Lung (tissue), 16 donors: ENCODE measurements around the gene MACROD1. TPM values are rescaled to one million over a fixed set of nuclear protein-coding genes. Genes with fewer than 3 reads are reported as not detected.

Experiments
- ATAC-seq: fragments of 200-7000 bp; cut with Tn5 transposase; one replicate; pipeline ENCODE4 v1.9.1; 2020; ENCODE audit warnings: moderate number of reproducible peaks; ENCODE audit not compliant: insufficient read depth, low FRiP score
- DNase-seq, 3 donors: peaks; one replicate each; pipeline ENCODE4 v3.0.0-alpha.2; 2013 to 2017
- H3K27ac ChIP-seq, 2 donors: one replicate each; pipeline ENCODE4 v1.5.1; 2013; ENCODE audit warnings: mild to moderate bottlenecking in 2 of 2, moderate library complexity in 2 of 2, control low read depth in 1 of 2, inconsistent platforms in 1 of 2, low read depth in 1 of 2, low read length in 1 of 2
- H3K27me3 ChIP-seq, 3 donors: one replicate each; pipeline ENCODE4 v1.5.1; 2013; ENCODE audit warnings: low read length in 2 of 3; ENCODE audit not compliant: control insufficient read depth in 3 of 3, insufficient read depth in 3 of 3
- H3K36me3 ChIP-seq, 4 donors: one replicate each; pipeline ENCODE4 v1.5.1; 2013; ENCODE audit warnings: low read length in 4 of 4, mild to moderate bottlenecking in 1 of 4, moderate library complexity in 1 of 4; ENCODE audit not compliant: control insufficient read depth in 4 of 4, insufficient read depth in 4 of 4
- H3K4me1 ChIP-seq, 5 donors: one replicate each; pipeline ENCODE4 v1.5.1; 2013; ENCODE audit warnings: low read length in 5 of 5, mild to moderate bottlenecking in 2 of 5, moderate library complexity in 1 of 5; ENCODE audit not compliant: control insufficient read depth in 5 of 5, insufficient read depth in 5 of 5
- H3K4me3 ChIP-seq: one replicate; pipeline ENCODE4 v1.5.1; 2013; ENCODE audit warnings: mild to moderate bottlenecking, control low read depth, moderate library complexity
- H3K9ac ChIP-seq, 2 donors: one replicate each; pipeline ENCODE4 v1.5.1; 2013; ENCODE audit warnings: low read length in 2 of 2, control low read depth in 1 of 2; ENCODE audit not compliant: insufficient read depth in 1 of 2
- H3K9me3 ChIP-seq, 4 donors: one replicate each; pipeline ENCODE4 v1.5.1; 2013; ENCODE audit warnings: low read length in 3 of 4, mild to moderate bottlenecking in 1 of 4, moderate library complexity in 1 of 4; ENCODE audit not compliant: control insufficient read depth in 4 of 4, insufficient read depth in 3 of 4
- CTCF ChIP-seq: IDR thresholded peaks from 2 replicates; pipeline ENCODE4 v1.5.1; 2012; ENCODE audit warnings: mild to moderate bottlenecking; ENCODE audit errors: control extremely low read depth, extremely low read depth
- WGBS, 2 donors: extraction: QIAGEN DNeasy Blood & Tissue Kit; methylation state at CpG; one replicate each; pipeline ENCODE4 v1.1.7; 2013; 5-methylcytosine and 5-hydroxymethylcytosine counted together
- long read RNA-seq, 5 donors: transcript quantifications; one replicate each; lab custom pipeline, GENCODE V29; 2026
- polyA plus RNA-seq, 2 donors: library from polyadenylated mRNA; stranded (reverse); fragments of 200-250 nt; gene quantifications; one replicate each; pipeline ENCODE4 v1.2.1, GENCODE V29; 2013
- total RNA-seq, 2 donors: library from RNA; depleted of rRNA in 1 of 2; stranded (reverse); fragments of >200 nt in 1 of 2; gene quantifications; one replicate each; pipeline ENCODE4 v1.2.1, GENCODE V29; 2014 to 2021
- donor health status: control.
- donor health status: control.
- donor health status: Bipolar disorder and iron deficiency.
- donor health status: healthy.
- donor health status: DM: yes; HTN: yes; CAD: no.

MACROD1 gene
- 10 to 100 TPM; 13.6 to 24.5 TPM for total RNA-seq
- polyA plus RNA-seq = 10 to 100 TPM in 1 of 2 donors, 1 to 10 TPM in 1; 9.9 to 70.0 TPM
- long read RNA-seq, donor 1, transcript MACROD1-201 (11 exons, 1,205 nt) = major isoform, 7 of 7 reads
- long read RNA-seq, donor 1, partial matches to known transcripts = 0 of 7 reads
- long read RNA-seq, donor 1, other reads (novel, unspliced or antisense) = 0 of 7 reads
- long read RNA-seq, donor 2, partial matches to known transcripts = 70 of 122 reads
- long read RNA-seq, donor 2, other reads (novel, unspliced or antisense) = 51 of 122 reads
- long read RNA-seq, donor 3, partial matches to known transcripts = 0 of 3 reads
- long read RNA-seq, donor 3, other reads (novel, unspliced or antisense) = 0 of 3 reads
- long read RNA-seq, donor 4, partial matches to known transcripts = 0 of 3 reads
- long read RNA-seq, donor 4, other reads (novel, unspliced or antisense) = 0 of 3 reads
- long read RNA-seq, donor 5, partial matches to known transcripts = 158 of 181 reads
- long read RNA-seq, donor 5, other reads (novel, unspliced or antisense) = 18 of 181 reads

- peak within 1 kb of the TSS; percentile 81 for H3K4me3 ChIP-seq
- peak; percentile 76 to 82 (median 82) for DNase-seq
- H3K4me1 ChIP-seq = peaks cover 0 to 12% (median 11%) of the 10 kb centered on the region in 5 donors
- no peaks in the 10 kb centered on the region for H3K9me3 ChIP-seq
- H3K9ac ChIP-seq = no peak within 1 kb of the TSS
- TF ChIP-seq CTCF = no peak
- no peaks in the 10 kb centered on the region for H3K27me3 ChIP-seq
- whole genome bisulfite sequencing, 2 donors = 1% methylated on average over 62 to 92 of the region's 92 CpGs
- peak; percentile 85 for ATAC-seq
- H3K27ac ChIP-seq = peak within 1 kb of the TSS; percentile 80 to 86
- no peaks in the 10 kb centered on the region for H3K36me3 ChIP-seq
Measured at GRCh38 chr11:64165842-64166635, at the start of gene MACROD1. TSS of gene MACROD1 (minus strand) at chr11:64166113. CDS start at chr11:64165994, 119 bp downstream.

GRCh38 chr11:64211181-64211872 is 45.4 kb upstream of the MACROD1 start:
- no peaks in the 10 kb centered on the region for H3K27me3 ChIP-seq
- H3K9ac ChIP-seq = no peak overlapping the region
- DNase-seq (no peak), ATAC-seq (no peak)
- no peak for TF ChIP-seq CTCF
- H3K9me3 ChIP-seq = peaks cover 0 to 2% (median 0%) of the 10 kb centered on the region in 4 donors
- H3K4me1 ChIP-seq = peaks cover 0 to 22% (median 0%) of the 10 kb centered on the region in 5 donors
- peaks cover 0 to 25% (median 2%) of the 10 kb centered on the region in 4 donors for H3K36me3 ChIP-seq
- H3K27ac ChIP-seq = no peak overlapping the region
- H3K4me3 ChIP-seq = no peak overlapping the region
- WGBS, 2 donors = 90 to 93% methylated on average over 30 of the region's 30 CpGs

GRCh38 chr11:64210301-64211020 is 44.5 kb upstream of the MACROD1 start:
- no peak overlapping the region for H3K9ac ChIP-seq
- H3K4me3 ChIP-seq = peak overlapping the region; percentile 6
- WGBS, 2 donors = 89 to 96% methylated on average over 24 of the region's 24 CpGs
- ATAC-seq (no peak), DNase-seq (no peak)
- TF ChIP-seq CTCF = no peak
- H3K27me3 ChIP-seq = no peaks in the 10 kb centered on the region
- H3K4me1 ChIP-seq = peaks cover 0 to 22% (median 0%) of the 10 kb centered on the region in 5 donors
- H3K36me3 ChIP-seq = peaks cover 0 to 26% (median 2%) of the 10 kb centered on the region in 4 donors
- peaks cover 0 to 2% (median 0%) of the 10 kb centered on the region in 4 donors for H3K9me3 ChIP-seq
- no peak overlapping the region for H3K27ac ChIP-seq
